AG10803 (cell line): ENCODE results near the gene CACNA2D1.

Source experiments
- DNase-seq: peaks from one replicate; pipeline ENCODE4 v3.0.0; 2010; ENCODE audit warnings: low read depth
- H3K4me3 ChIP-seq: 2 replicates; pipeline ENCODE4 v1.5.1; 2011; ENCODE audit warnings: mild to moderate bottlenecking, low read length, control low read depth
- TF ChIP-seq, protein P1 (sequence below): conservative IDR thresholded peaks from 2 replicates; pipeline ENCODE4 v1.5.1; 2011; ENCODE audit warnings: mild to moderate bottlenecking, low read length, control low read depth, inconsistent platforms

CACNA2D1 gene

DNA sequence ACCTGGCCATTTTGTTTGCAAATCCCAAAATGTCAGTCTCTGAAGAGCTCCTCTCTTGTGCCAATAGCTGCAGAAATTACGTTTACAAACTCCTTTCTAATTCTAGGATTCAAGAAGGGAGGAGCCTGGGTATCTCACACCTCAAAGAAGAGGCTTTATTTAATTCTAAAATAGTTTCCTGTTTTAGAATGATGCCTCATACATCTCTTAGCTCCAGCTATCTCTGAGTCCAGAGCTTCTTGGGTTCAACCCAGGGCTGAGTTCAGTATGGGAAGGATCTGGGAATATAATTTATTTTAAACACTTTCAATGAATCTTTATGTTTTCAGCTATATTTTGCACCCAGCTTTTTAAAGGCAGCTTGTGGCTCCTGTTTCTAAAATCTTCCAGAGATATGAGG is 150.1 kb downstream of the CACNA2D1 start:
- no peak for DNase-seq
- H3K4me3 ChIP-seq: no peak overlapping the region
- TF ChIP-seq, protein P1, sequence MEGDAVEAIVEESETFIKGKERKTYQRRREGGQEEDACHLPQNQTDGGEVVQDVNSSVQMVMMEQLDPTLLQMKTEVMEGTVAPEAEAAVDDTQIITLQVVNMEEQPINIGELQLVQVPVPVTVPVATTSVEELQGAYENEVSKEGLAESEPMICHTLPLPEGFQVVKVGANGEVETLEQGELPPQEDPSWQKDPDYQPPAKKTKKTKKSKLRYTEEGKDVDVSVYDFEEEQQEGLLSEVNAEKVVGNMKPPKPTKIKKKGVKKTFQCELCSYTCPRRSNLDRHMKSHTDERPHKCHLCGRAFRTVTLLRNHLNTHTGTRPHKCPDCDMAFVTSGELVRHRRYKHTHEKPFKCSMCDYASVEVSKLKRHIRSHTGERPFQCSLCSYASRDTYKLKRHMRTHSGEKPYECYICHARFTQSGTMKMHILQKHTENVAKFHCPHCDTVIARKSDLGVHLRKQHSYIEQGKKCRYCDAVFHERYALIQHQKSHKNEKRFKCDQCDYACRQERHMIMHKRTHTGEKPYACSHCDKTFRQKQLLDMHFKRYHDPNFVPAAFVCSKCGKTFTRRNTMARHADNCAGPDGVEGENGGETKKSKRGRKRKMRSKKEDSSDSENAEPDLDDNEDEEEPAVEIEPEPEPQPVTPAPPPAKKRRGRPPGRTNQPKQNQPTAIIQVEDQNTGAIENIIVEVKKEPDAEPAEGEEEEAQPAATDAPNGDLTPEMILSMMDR: no peak

DNA sequence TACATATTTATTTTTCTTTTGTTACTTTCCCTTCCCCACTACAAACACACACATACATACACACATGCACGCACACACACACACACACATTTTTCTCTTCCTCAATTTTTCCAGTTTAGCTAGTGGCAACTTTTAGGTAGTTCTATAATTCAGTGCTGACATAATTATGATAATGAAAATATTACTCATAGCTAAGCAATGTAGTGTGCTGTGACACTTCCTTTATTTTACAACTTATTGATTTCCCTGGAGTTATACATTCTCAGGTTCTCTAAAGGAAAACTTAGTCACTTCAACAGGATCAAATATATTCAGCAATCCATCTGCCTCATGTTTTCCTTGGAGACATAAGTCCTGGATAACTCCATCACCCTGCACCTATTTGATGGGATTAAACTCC is 151.6 kb downstream of the CACNA2D1 start:
- TF ChIP-seq, protein P1: no peak
- H3K4me3 ChIP-seq: no peak overlapping the region
- no peak for DNase-seq

DNA sequence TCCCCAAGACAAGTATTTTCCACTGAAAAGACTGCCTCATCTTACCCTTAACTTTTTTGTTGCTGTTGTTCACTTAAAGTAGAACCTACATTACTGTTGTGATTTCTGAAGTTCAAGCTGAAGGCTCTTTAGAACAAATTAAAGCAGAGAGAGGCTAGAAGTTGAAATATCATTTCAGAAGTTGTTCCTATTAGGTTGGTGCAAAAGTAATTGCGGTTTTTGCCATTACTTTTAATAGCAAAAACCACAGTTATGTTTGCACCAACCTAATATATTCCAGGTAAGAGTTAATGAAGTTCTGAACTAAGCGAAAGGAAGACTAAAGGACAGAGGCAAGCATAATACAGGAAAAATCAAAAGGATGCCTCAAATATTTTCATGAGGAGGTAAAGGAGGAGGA is 153.7 kb downstream of the CACNA2D1 start:
- TF ChIP-seq, protein P1: no peak
- DNase-seq: no peak
- H3K4me3 ChIP-seq: no peak overlapping the region

DNA sequence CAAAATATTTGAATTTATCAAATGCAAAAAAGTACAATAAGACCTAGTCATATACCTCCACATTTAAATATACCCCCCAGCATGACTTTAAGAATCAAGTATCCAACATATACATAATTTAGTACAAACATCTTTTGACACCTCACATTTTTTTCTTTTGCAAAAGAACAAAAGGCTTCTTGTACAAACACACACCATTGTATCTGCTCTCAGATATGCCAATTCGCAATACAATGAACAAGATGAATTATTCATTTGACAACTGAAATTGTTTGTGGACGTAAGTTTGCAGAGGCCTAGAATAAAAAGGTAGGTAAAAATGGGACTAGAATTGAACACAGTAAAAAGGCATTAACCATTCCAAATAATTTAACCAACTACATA is 154.4 kb downstream of the CACNA2D1 start:
- TF ChIP-seq, protein P1: no peak
- DNase-seq: no peak
- no peak overlapping the region for H3K4me3 ChIP-seq

DNA sequence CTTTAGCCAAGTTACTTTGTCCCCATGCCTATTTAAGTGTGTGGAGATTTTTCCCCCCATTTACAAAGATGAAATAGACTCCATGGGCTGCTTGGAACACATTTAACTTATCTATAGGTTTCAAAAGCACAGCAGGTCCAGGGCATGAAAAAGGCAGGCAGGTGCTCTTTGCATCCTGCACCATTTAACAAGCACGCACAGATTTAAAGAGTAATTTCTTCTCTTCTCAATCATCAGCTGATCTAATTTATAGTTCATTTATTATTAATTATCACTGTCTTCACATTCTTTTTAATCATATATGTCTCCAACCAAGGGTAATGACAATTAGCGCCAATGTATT is 156.8 kb downstream of the CACNA2D1 start:
- no peak overlapping the region for H3K4me3 ChIP-seq
- no peak for DNase-seq
- TF ChIP-seq, protein P1: no peak

DNA sequence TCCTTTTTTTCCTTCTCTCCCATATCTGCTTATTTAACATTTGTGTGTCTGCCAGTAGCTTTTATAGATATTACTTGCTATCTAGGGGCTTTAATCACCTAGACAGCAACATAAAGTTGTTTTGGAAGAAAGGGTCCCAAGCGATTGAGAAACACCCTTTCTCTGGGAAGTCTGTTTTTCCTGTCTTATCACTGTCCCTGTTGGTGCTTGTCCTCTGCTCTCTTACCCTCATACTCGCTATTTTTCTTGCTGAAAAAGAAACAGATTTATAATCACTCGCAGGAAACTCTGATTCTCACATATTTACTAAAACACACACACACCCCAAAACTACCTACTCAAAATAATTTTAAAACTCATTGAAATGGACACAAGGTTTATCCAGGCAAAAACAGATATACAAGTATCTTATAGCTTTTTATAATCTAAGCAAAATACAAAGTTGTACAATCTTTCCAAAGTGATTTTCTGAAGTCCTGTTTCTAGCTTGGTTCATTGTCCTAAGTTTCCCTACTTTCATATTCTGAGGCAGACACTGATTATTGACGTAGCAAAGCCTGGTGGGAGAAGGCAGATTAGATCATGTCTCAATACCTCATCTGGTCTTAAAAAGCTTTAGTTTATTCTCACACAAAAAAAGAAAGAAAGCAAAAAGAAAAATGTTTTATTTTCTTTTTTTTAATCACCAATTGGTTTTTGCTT is 157.3 kb downstream of the CACNA2D1 start:
- no peak overlapping the region for H3K4me3 ChIP-seq
- no peak for DNase-seq
- TF ChIP-seq, protein P1: no peak

DNA sequence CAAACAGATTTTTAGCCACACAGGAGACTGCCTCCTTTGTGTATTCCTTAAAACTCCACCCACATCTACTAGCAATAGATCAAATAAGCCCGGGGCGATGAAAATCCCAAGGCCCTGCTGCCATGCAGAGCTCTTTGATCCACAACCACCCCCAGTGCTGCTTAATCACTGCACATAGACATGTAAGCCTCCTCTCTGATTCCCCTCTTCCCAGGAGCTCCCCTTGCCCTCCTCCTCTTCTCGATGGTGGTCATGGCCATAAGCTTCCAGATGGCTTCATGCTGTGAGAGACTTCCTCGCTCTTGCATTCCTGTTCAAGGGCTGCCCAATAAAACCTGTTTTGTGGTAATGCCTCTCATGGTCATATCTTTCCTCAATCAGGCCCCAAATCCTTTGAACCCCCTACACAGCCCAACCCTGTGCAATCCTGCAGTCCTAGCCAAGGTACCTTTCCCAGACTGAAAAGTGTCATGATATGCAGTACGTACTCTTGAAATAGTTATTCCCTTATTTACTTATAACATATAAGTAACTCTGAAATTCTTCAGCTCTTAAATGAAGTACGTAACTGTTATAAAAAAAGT is 158.5 kb downstream of the CACNA2D1 start:
- TF ChIP-seq, protein P1: no peak
- H3K4me3 ChIP-seq: no peak overlapping the region
- DNase-seq: no peak
